H9 (cell line): Measurements from ENCODE around the gene HOXA2. TPM values are rescaled to one million over a fixed set of nuclear protein-coding genes. Genes with fewer than 3 reads are reported as not detected.

ENCODE experiments used
- DNase-seq: peaks from one replicate; pipeline ENCODE4 v3.0.0-alpha.2; 2017
- H2AFZ ChIP-seq: one replicate; pipeline ENCODE4 v1.6.1; 2013; ENCODE audit warnings: mild to moderate bottlenecking, low read length, control low read depth, moderate library complexity
- H2AK5ac ChIP-seq: 2 replicates; pipeline ENCODE4 v1.6.1; 2013; ENCODE audit warnings: low read length, control low read depth, mixed read lengths; ENCODE audit not compliant: insufficient read length
- H2BK120ac ChIP-seq: one replicate; pipeline ENCODE4 v1.6.1; 2013; ENCODE audit warnings: low read depth, mild to moderate bottlenecking, low read length, control low read depth, inconsistent platforms; ENCODE audit not compliant: poor library complexity, severe bottlenecking
- H2BK12ac ChIP-seq: 2 replicates; pipeline ENCODE4 v1.6.1; 2013; ENCODE audit warnings: low read length, control low read depth, mixed read lengths, low read depth; ENCODE audit not compliant: insufficient read length
- H2BK15ac ChIP-seq: 2 replicates; pipeline ENCODE4 v1.6.1; 2013; ENCODE audit warnings: low read depth, low read length, control low read depth
- H2BK20ac ChIP-seq: one replicate; pipeline ENCODE4 v1.6.1; 2013; ENCODE audit warnings: low read depth, mild to moderate bottlenecking, low read length, control low read depth, inconsistent platforms; ENCODE audit not compliant: poor library complexity, severe bottlenecking
- H2BK5ac ChIP-seq: 2 replicates; pipeline ENCODE4 v1.6.1; 2013; ENCODE audit warnings: low read length, control low read depth, mixed read lengths; ENCODE audit not compliant: insufficient read length
- H3K14ac ChIP-seq: 2 replicates; pipeline ENCODE4 v1.6.1; 2013; ENCODE audit warnings: low read length, control low read depth; ENCODE audit not compliant: insufficient read depth
- H3K18ac ChIP-seq: 2 replicates; pipeline ENCODE4 v1.6.1; 2013; ENCODE audit warnings: low read depth, mild to moderate bottlenecking, mixed read lengths, low read length, control low read depth; ENCODE audit not compliant: insufficient read length
- H3K23ac ChIP-seq: 2 replicates; pipeline ENCODE4 v1.6.1; 2013; ENCODE audit warnings: low read length, control low read depth, mixed read lengths, low read depth; ENCODE audit not compliant: insufficient read length
- H3K23me2 ChIP-seq: 2 replicates; pipeline ENCODE4 v1.6.1; 2013; ENCODE audit warnings: low read depth, mild to moderate bottlenecking, mixed read lengths, low read length, control low read depth; ENCODE audit not compliant: insufficient read length, poor library complexity, severe bottlenecking
- H3K27ac ChIP-seq: 2 replicates; pipeline ENCODE4 v1.5.1; 2013; ENCODE audit warnings: low read length, control low read depth, mixed read lengths, low read depth; ENCODE audit not compliant: insufficient read length
- H3K27me3 ChIP-seq: 2 replicates; pipeline ENCODE4 v1.6.1; 2013; ENCODE audit warnings: low read length, control low read depth, inconsistent platforms; ENCODE audit not compliant: insufficient read depth
- H3K4ac ChIP-seq: 2 replicates; pipeline ENCODE4 v1.6.1; 2013; ENCODE audit warnings: low read depth, mild to moderate bottlenecking, control low read depth, inconsistent platforms, low read length, moderate library complexity
- H3K4me1 ChIP-seq: 2 replicates; pipeline ENCODE4 v1.6.1; 2013; ENCODE audit warnings: low read length, control low read depth, inconsistent platforms; ENCODE audit not compliant: insufficient read depth
- H3K4me2 ChIP-seq: 2 replicates; pipeline ENCODE4 v1.6.1; 2013; ENCODE audit warnings: low read length, control low read depth, mixed read lengths; ENCODE audit not compliant: insufficient read length, insufficient read depth
- H3K56ac ChIP-seq: 2 replicates; pipeline ENCODE4 v1.6.1; 2013; ENCODE audit warnings: low read depth, mild to moderate bottlenecking, mixed read lengths, low read length, control low read depth; ENCODE audit not compliant: insufficient read length
- H3K79me1 ChIP-seq: 2 replicates; pipeline ENCODE4 v1.6.1; 2013; ENCODE audit warnings: low read depth, mild to moderate bottlenecking, moderate library complexity, low read length, control low read depth, inconsistent platforms; ENCODE audit not compliant: insufficient read depth, poor library complexity, severe bottlenecking
- H3K79me2 ChIP-seq: 2 replicates; pipeline ENCODE4 v1.6.1; 2013; ENCODE audit warnings: low read length, control low read depth, inconsistent platforms; ENCODE audit not compliant: insufficient read depth
- H3K9ac ChIP-seq: 2 replicates; pipeline ENCODE4 v1.6.1; 2013; ENCODE audit warnings: low read length, control low read depth, mixed read lengths; ENCODE audit not compliant: insufficient read length; ENCODE audit errors: extremely low read depth
- H3K9me3 ChIP-seq: one replicate; pipeline ENCODE4 v1.6.1; 2013; ENCODE audit warnings: low read depth, low read length, inconsistent platforms; ENCODE audit not compliant: control insufficient read depth
- H3T11ph ChIP-seq: one replicate; pipeline ENCODE4 v1.6.1; 2013; ENCODE audit warnings: mild to moderate bottlenecking, low read length, control low read depth, inconsistent platforms
- H4K20me1 ChIP-seq: one replicate; pipeline ENCODE4 v1.6.1; 2013; ENCODE audit not compliant: control insufficient read depth, insufficient read length, insufficient read depth
- H4K5ac ChIP-seq: 2 replicates; pipeline ENCODE4 v1.6.1; 2013; ENCODE audit warnings: low read depth, mild to moderate bottlenecking, mixed read lengths, low read length, control low read depth; ENCODE audit not compliant: insufficient read length
- H4K8ac ChIP-seq: replicated peaks from 2 replicates; pipeline ENCODE4 v1.6.1; 2013; ENCODE audit warnings: low read length, control low read depth, mixed read lengths, low read depth; ENCODE audit not compliant: insufficient read length
- H4K91ac ChIP-seq: 2 replicates; pipeline ENCODE4 v1.6.1; 2013; ENCODE audit warnings: low read depth, mild to moderate bottlenecking, moderate library complexity, mixed read lengths, low read length, control low read depth; ENCODE audit not compliant: insufficient read length
- H3K27ac Mint-ChIP-seq, 3 experiments: 2 replicates in 2 of 3; 3 replicates in 1 of 3; pipeline ENCODE4 v1.8.0; 2020 to 2021; ENCODE audit warnings: mixed read lengths in 3 of 3, mild to moderate bottlenecking in 1 of 3, moderate library complexity in 1 of 3
- H3K27me3 Mint-ChIP-seq: 2 replicates; pipeline ENCODE4 v1.8.0; 2021; ENCODE audit warnings: low read depth, mild to moderate bottlenecking, moderate library complexity, mixed read lengths
- H3K36me3 Mint-ChIP-seq, 3 experiments: 2 replicates in 2 of 3; 3 replicates in 1 of 3; pipeline ENCODE4 v1.8.0; 2020 to 2021; ENCODE audit warnings: low read depth in 3 of 3, mixed read lengths in 3 of 3; ENCODE audit not compliant: insufficient read depth in 1 of 3
- H3K4me1 Mint-ChIP-seq, 2 experiments: 2 replicates each; pipeline ENCODE4 v1.8.0; 2020; ENCODE audit warnings: mixed read lengths in 2 of 2
- H3K4me3 Mint-ChIP-seq, 2 experiments: 2 replicates in 1 of 2; 3 replicates in 1 of 2; pipeline ENCODE4 v1.8.0; 2020 to 2021; ENCODE audit warnings: mild to moderate bottlenecking in 2 of 2, mixed read lengths in 2 of 2, moderate library complexity in 1 of 2
- H3K9me3 Mint-ChIP-seq, 2 experiments: 2 replicates in 1 of 2; 3 replicates in 1 of 2; pipeline ENCODE4 v1.8.0; 2020; ENCODE audit warnings: mild to moderate bottlenecking in 2 of 2, mixed read lengths in 2 of 2, moderate library complexity in 1 of 2
- WGBS: extraction: QIAGEN DNeasy Blood & Tissue Kit; methylation state at CpG from one replicate; pipeline ENCODE4 v1.1.7; 2013; ENCODE audit warnings: missing lambda C conversion rate, low lambda C conversion rate, mixed read lengths; ENCODE audit not compliant: insufficient read length; ENCODE audit errors: extremely low coverage; 5-methylcytosine and 5-hydroxymethylcytosine counted together
- total RNA-seq: library from RNA; stranded (reverse); gene quantifications from 2 replicates; pipeline ENCODE4 v1.2.1, GENCODE V29; 2021
- TF ChIP-seq, protein P1 (sequence below): fragments of 200-600 bp; sonication (generic); conservative IDR thresholded peaks from 3 replicates; pipeline ENCODE4 v1.8.0; 2021; ENCODE audit warnings: antibody characterized with exemption, mild to moderate bottlenecking

HOXA2 gene
- total RNA-seq, 1 experiment from 2014 or later = not detected

DNA sequence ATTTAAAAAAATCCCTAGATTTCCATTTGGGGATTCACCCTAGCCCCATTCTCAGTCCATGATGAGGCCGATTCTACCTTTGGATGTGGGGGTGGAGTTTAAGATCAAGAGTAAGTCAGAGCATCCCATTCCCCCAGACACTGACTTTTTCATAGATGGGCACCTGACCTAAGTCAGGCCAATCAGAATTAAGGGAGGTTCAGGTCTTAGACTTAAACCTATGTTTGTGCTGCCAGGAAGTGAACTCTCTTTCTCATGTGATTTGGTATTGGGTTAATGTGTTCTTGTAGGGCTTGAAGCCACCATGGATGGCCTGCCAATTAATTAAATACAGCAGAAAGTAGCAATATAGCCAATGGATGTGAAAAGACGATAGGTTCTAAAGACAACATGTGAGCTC lies 36.8 kb downstream of the HOXA2 start:
- Histone ChIP-seq H3K23me2 (no peaks in the 10 kb centered on the region), H2AFZ (no peak overlapping the region), H3K27ac (no peak overlapping the region), H2BK15ac (no peak overlapping the region), H3K23ac (no peak overlapping the region), H4K8ac (no peak overlapping the region), H3K27me3 (no peaks in the 10 kb centered on the region), H3T11ph (no peak overlapping the region), H3K9me3 (no peaks in the 10 kb centered on the region), H3K18ac (no peak overlapping the region), H4K91ac (no peak overlapping the region), H3K56ac (no peak overlapping the region), H3K79me1 (no peaks in the 10 kb centered on the region), H4K5ac (no peak overlapping the region), H2BK120ac (no peak overlapping the region), H3K79me2 (no peaks in the 10 kb centered on the region), H3K4ac (no peak overlapping the region), H4K20me1 (no peaks in the 10 kb centered on the region), H2BK20ac (no peak overlapping the region), H3K14ac (no peak overlapping the region), H2AK5ac (no peak overlapping the region), H3K4me1 (no peaks in the 10 kb centered on the region), H3K4me2 (no peak overlapping the region), H2BK12ac (no peak overlapping the region), H2BK5ac (no peak overlapping the region), H3K9ac (no peak overlapping the region)
- no peaks in the 10 kb centered on the region for H3K9me3 Mint-ChIP-seq
- WGBS = no CpG with 5 or more reads among the region's 2 CpGs
- H3K4me3 Mint-ChIP-seq = no peak overlapping the region
- TF ChIP-seq, protein P1, sequence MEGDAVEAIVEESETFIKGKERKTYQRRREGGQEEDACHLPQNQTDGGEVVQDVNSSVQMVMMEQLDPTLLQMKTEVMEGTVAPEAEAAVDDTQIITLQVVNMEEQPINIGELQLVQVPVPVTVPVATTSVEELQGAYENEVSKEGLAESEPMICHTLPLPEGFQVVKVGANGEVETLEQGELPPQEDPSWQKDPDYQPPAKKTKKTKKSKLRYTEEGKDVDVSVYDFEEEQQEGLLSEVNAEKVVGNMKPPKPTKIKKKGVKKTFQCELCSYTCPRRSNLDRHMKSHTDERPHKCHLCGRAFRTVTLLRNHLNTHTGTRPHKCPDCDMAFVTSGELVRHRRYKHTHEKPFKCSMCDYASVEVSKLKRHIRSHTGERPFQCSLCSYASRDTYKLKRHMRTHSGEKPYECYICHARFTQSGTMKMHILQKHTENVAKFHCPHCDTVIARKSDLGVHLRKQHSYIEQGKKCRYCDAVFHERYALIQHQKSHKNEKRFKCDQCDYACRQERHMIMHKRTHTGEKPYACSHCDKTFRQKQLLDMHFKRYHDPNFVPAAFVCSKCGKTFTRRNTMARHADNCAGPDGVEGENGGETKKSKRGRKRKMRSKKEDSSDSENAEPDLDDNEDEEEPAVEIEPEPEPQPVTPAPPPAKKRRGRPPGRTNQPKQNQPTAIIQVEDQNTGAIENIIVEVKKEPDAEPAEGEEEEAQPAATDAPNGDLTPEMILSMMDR = no peak
- H3K27ac Mint-ChIP-seq = no peak overlapping the region
- H3K27me3 Mint-ChIP-seq = peaks cover 7% of the 10 kb centered on the region
- H3K4me1 Mint-ChIP-seq = no peaks in the 10 kb centered on the region
- no peaks in the 10 kb centered on the region for H3K36me3 Mint-ChIP-seq
- no peak for DNase-seq
